HG03457 (cell line): Measurements from ENCODE around the gene GLDN.

ENCODE experiments used
- ATAC-seq: cut with Tn5 transposase; IDR thresholded peaks from one replicate; pipeline ENCODE4 v1.9.1; 2021; ENCODE audit warnings: moderate number of reproducible peaks; ENCODE audit not compliant: unreplicated experiment

The GLDN gene

GRCh38 chr15:51356147-51356546, 14.7 kb downstream of the GLDN start:
- ATAC-seq: no peak

GRCh38 chr15:51356983-51357382, 15.5 kb downstream of the GLDN start:
- no peak for ATAC-seq

GRCh38 chr15:51359981-51360380, 18.5 kb downstream of the GLDN start:
- no peak for ATAC-seq

GRCh38 chr15:51363383-51363782, 21.9 kb downstream of the GLDN start:
- no peak for ATAC-seq

GRCh38 chr15:51365417-51365816, 24.0 kb downstream of the GLDN start:
- ATAC-seq: no peak

- ATAC-seq: no peak
Observed at GRCh38 chr15:51366071-51366470, 24.6 kb downstream of the GLDN start.

GRCh38 chr15:51366920-51367319, 25.5 kb downstream of the GLDN start:
- ATAC-seq: no peak

GRCh38 chr15:51367322-51367976, 26.0 kb downstream of the GLDN start:
- ATAC-seq: no peak

- no peak for ATAC-seq
Observed at GRCh38 chr15:51368307-51368706, 26.9 kb downstream of the GLDN start.

- ATAC-seq: no peak
Observed at GRCh38 chr15:51368751-51369450, 27.4 kb downstream of the GLDN start.

- ATAC-seq: no peak
Observed at GRCh38 chr15:51369451-51369761, 28.0 kb downstream of the GLDN start.

GRCh38 chr15:51371266-51371665, 29.8 kb downstream of the GLDN start:
- no peak for ATAC-seq

- ATAC-seq: no peak
Observed at GRCh38 chr15:51374131-51374530, 32.7 kb downstream of the GLDN start.

GRCh38 chr15:51375966-51376640, 34.6 kb downstream of the GLDN start:
- no peak for ATAC-seq

- no peak for ATAC-seq
Observed at GRCh38 chr15:51377038-51377786, 35.8 kb downstream of the GLDN start.

- no peak for ATAC-seq
Observed at GRCh38 chr15:51378406-51378805, 37.0 kb downstream of the GLDN start.

GRCh38 chr15:51379390-51379789, 37.9 kb downstream of the GLDN start:
- ATAC-seq: no peak

GRCh38 chr15:51380999-51381806, 39.7 kb downstream of the GLDN start:
- ATAC-seq: no peak

GRCh38 chr15:51382787-51383186, 41.3 kb downstream of the GLDN start:
- no peak for ATAC-seq

- no peak for ATAC-seq
Observed at GRCh38 chr15:51386029-51386428, 44.6 kb downstream of the GLDN start.

- no peak for ATAC-seq
Observed at GRCh38 chr15:51386486-51386885, 45.0 kb downstream of the GLDN start.
